Prostate gland (tissue), 2 donors: ENCODE results near the gene MLLT10.

Experiments
- POLR2AphosphoS5 ChIP-seq: sonication (generic); formaldehyde crosslinking; IDR thresholded peaks from one replicate; pipeline ENCODE4 v1.6.1; 2017; ENCODE audit warnings: antibody characterized with exemption
- TF ChIP-seq, protein P1 (sequence below), 4 experiments: fragments of 200-600 bp in 2 of 4; fragments of 450-650 bp in 2 of 4; sonication (generic) in 2 of 4; IDR thresholded peaks; 1 replicate in 3 of 4; 2 replicates in 1 of 4; pipeline ENCODE4 v1.5.1; 2016 to 2019; ENCODE audit warnings: antibody characterized with exemption in 4 of 4, mild to moderate bottlenecking in 2 of 4, moderate library complexity in 2 of 4

- TF ChIP-seq POLR2AphosphoS5: no peak
- TF ChIP-seq, protein P1, sequence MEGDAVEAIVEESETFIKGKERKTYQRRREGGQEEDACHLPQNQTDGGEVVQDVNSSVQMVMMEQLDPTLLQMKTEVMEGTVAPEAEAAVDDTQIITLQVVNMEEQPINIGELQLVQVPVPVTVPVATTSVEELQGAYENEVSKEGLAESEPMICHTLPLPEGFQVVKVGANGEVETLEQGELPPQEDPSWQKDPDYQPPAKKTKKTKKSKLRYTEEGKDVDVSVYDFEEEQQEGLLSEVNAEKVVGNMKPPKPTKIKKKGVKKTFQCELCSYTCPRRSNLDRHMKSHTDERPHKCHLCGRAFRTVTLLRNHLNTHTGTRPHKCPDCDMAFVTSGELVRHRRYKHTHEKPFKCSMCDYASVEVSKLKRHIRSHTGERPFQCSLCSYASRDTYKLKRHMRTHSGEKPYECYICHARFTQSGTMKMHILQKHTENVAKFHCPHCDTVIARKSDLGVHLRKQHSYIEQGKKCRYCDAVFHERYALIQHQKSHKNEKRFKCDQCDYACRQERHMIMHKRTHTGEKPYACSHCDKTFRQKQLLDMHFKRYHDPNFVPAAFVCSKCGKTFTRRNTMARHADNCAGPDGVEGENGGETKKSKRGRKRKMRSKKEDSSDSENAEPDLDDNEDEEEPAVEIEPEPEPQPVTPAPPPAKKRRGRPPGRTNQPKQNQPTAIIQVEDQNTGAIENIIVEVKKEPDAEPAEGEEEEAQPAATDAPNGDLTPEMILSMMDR (IDR thresholded peaks at IDR 0.05): no peak
Measured at GRCh38 chr10:21747809-21748208, 213.8 kb downstream of the MLLT10 start.
